Endometrium (tissue), 2 donors: Measurements from ENCODE around the gene SIRPA.

Experiments used
- FAIRE-seq: peaks from 2 replicates; lab custom pipeline; 2012; peaks lifted over from hg19 to GRCh38; lab: Jason Lieb, UNC
- donor health status: control.
- donor health status: control.

Gene SIRPA

GRCh38 chr20:1934156-1934555 is 38.9 kb downstream of the SIRPA start:
- FAIRE-seq, result no peak

GRCh38 chr20:1934721-1935573 is 39.7 kb downstream of the SIRPA start:
- FAIRE-seq, result no peak

GRCh38 chr20:1935696-1936366 is 40.6 kb downstream of the SIRPA start:
- no peak for FAIRE-seq

GRCh38 chr20:1937316-1937976 is 42.2 kb downstream of the SIRPA start:
- no peak for FAIRE-seq

GRCh38 chr20:1938464-1939269 is 43.5 kb downstream of the SIRPA start:
- FAIRE-seq, result no peak

GRCh38 chr20:1939270-1939595 is 44.0 kb downstream of the SIRPA start:
- no peak for FAIRE-seq

GRCh38 chr20:1940581-1940980 is 45.4 kb downstream of the SIRPA start:
- no peak for FAIRE-seq

DNA sequence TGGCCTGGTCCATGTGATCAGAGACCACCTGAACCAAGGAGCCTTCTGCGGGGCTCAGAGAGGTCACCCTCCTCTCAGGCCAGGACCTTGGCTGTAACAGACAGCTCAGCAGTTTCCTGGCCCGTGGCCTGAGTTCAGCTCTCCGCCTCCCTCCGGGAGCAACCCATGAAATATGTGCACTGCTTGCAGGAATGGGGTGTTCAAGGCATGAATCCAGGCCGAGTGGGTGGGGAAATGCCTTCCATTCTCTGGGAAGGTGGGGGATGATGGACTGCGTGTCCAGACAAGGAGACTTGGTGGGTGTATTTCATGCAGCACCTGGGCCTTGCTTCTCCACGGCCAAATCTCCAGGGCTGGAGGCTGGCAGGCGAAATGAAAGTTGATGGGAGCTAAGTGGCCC is 46.0 kb downstream of the SIRPA start:
- no peak for FAIRE-seq

- no peak for FAIRE-seq
These were observed 46.9 kb downstream of the SIRPA start for GRCh38 chr20:1942061-1942460.

GRCh38 chr20:1942486-1943274 is 47.5 kb downstream of the SIRPA start:
- FAIRE-seq, result no peak

- FAIRE-seq, result no peak
These were observed 48.2 kb downstream of the SIRPA start for GRCh38 chr20:1943275-1944002.

DNA sequence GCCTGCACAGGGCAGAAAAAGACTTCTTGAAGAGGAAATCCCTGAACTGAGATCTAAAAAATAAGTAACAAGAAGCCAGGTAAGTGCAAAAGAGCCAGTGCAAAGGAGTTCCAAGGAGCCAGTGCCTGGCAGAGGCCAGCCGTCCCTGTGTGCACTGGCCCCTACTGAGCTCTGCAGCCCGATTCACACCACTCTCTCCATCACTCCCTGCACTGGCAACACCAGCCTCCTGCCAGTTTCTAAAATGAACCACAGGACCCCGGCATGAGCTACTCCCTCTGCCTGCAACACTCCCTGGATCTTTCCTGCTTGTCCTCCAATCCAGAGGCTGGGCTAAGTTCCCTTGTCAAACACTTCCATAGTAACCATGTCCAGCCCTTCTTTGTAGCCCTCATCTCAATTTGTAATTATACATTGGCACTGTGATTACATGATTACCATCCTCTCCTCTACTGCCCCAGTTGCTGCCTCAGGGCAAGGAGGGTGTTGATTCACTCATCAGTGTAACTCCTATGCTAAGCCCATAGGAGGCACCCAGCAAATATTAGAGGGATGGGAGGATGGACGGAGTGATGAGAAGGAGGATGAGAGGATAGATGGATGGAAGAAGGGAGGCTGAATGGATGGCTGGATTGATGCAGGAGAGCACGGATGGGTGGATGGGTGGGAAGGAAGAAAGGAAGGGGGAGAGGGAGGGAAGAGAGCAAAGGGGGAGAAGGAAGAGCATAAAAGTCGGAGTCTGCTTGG is 49.3 kb downstream of the SIRPA start:
- FAIRE-seq, result no peak

- no peak for FAIRE-seq
These were observed 50.0 kb downstream of the SIRPA start for GRCh38 chr20:1945134-1945618.

GRCh38 chr20:1945660-1946059 is 50.5 kb downstream of the SIRPA start:
- no peak for FAIRE-seq

GRCh38 chr20:1946442-1946761 is 51.2 kb downstream of the SIRPA start:
- no peak for FAIRE-seq

DNA sequence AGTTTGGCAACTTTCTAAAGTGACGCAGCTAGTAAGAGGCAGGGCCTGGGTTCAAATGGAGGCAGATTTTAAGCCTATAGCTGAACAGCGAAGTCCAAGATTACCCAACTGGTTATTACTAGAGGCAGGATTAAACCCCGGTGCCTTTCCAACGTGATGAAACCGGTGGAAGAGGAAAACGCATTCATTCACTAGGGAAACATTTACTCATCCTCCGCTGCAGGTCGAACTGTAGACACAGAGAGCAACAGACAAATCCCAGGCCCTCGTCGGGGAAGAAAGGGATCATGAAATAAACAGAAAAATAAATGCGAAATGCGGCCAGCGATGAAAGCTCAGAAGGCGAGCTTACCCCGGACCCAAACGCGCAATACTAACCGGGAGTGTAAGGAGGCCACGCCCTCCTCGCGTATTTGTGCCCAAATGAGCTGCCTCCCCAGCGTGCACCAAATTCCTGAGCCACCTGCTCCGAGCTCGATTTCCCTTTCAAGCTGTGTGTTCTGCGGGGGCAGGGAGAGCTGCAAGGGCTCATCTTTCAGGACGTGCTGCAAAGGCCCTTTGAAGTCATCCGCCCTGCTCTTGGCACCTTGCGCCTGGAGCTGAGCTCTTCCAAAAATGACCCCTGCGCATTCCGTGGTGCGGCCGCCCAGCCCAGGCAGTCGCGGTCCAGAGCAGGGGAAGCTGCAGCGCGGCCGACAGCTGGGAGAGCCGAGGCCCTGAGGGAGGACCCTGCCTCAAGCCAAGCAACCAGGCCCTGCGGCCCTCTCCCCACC is 51.7 kb downstream of the SIRPA start:
- no peak for FAIRE-seq

DNA sequence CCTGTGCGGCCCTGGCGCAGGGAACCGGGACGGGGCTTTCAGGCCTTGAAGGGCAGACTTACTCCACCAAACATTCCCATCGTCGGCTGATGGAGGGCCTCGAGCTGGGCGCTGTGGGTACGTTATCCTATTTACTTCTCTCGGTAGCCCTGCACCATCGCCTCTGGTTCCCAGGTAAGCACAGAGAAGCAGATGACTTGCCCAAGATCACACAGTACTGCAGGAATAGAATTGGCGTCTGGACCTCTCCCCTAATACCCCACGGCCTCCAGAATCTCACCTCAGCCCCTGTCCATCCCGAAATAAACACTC is 52.3 kb downstream of the SIRPA start:
- FAIRE-seq, result no peak

GRCh38 chr20:1949347-1950100 is 54.3 kb downstream of the SIRPA start:
- no peak for FAIRE-seq

- FAIRE-seq, result no peak
These were observed 55.6 kb downstream of the SIRPA start for GRCh38 chr20:1950836-1951235.
